CD4-positive, alpha-beta T cell treated with Interleukin-2 at 100 ng/mL for 4 hours (primary cell): Measurements from ENCODE around the gene CLASP1.
"Not testable (repeated sequence)": the region's sequence is repeated elsewhere in the genome, so short reads cannot be mapped to it uniquely, and the experiment has no call there.

ENCODE experiments used
- DNase-seq: peaks from one replicate; pipeline ENCODE4 v3.0.0-alpha.2; 2020; ENCODE audit warnings: low spot score

The CLASP1 gene

DNA sequence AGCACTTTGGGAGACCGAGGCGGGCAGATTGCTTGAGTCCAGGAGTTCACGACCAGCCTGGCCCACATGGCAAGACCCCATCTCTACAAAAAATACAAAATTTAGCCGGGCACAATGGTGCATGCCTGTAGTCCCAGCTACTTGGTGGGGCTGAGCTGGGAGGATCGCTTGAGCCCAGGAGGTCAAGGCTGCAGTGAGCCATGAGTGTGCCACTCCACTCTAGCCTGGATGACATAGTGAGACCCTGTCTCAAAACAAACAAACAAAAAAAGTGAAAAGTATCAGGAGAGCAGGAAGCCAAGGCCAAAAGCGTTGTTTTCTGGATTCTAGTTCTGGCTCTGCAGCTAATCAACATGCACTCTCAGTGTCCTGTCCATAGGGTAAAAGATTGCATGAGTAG lies 10.7 kb upstream of the CLASP1 start:
- DNase-seq, result no peak

GRCh38 chr2:121658393-121658792 lies 9.1 kb upstream of the CLASP1 start:
- not testable (repeated sequence) for DNase-seq

- no peak for DNase-seq
Observed at GRCh38 chr2:121653035-121653434, 3.8 kb upstream of the CLASP1 start.

GRCh38 chr2:121650315-121650930 lies 1.2 kb upstream of the CLASP1 start:
- peak; percentile 3 for DNase-seq

DNA sequence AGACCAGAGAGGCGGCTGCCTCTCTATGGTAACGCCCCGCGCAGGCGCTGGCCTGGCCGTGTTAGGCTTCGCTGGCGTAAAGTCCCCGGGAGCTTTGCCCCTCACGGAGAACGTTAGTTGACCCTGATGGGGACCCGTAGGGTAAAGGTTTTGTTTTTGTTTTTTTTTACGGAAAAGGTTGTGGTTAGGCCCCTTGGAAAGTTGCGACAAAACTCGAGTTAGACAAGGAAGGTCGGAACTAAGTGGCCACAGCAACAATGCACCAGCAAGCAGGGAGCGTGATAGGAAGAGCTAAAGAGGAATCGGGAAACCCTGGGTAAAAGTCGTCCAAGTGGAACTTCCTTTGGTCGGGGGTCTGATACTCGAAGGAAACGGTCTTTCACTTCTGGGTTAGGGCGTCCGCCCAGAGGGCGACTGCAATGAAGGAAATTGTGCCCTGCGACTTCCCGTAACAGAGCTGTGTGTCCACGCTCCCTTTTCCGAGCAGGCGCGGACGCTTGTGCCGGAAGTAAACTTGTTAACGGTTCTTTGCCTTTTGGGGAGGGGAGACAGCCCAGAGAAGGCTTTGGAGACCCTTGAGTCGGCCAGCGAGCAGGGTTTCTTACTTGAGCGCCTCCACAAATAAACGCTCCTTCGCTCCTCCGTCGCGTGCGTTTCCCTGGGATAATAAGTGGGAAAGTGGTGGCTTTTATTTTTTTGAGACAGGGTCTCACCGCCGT lies 493 bp upstream of the CLASP1 start:
- peak; percentile 98 for DNase-seq

GRCh38 chr2:121648206-121649148 lies 785 bp downstream of the CLASP1 start:
- peak; percentile 52 for DNase-seq

GRCh38 chr2:121647396-121647795 lies 1.9 kb downstream of the CLASP1 start:
- no peak for DNase-seq

GRCh38 chr2:121644715-121645114 lies 4.5 kb downstream of the CLASP1 start:
- no peak for DNase-seq

DNA sequence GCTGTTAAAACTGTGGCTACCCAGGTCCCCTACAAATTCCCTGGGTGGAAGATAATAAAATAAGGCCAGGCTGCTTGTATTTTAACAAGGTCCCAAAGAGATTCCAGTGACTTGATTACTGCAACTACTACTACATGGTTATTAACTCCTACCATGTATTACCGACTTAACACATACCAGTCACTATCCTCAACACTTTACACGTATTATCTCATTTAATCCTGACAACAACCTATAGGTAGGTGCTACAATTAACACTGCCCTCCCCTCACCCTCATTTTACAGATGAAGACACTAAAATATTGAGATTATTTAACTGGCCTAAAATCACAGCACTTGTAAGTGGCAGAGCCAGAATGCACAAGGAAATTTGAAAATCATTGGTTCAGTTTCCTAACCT lies 5.4 kb downstream of the CLASP1 start:
- no peak for DNase-seq

DNA sequence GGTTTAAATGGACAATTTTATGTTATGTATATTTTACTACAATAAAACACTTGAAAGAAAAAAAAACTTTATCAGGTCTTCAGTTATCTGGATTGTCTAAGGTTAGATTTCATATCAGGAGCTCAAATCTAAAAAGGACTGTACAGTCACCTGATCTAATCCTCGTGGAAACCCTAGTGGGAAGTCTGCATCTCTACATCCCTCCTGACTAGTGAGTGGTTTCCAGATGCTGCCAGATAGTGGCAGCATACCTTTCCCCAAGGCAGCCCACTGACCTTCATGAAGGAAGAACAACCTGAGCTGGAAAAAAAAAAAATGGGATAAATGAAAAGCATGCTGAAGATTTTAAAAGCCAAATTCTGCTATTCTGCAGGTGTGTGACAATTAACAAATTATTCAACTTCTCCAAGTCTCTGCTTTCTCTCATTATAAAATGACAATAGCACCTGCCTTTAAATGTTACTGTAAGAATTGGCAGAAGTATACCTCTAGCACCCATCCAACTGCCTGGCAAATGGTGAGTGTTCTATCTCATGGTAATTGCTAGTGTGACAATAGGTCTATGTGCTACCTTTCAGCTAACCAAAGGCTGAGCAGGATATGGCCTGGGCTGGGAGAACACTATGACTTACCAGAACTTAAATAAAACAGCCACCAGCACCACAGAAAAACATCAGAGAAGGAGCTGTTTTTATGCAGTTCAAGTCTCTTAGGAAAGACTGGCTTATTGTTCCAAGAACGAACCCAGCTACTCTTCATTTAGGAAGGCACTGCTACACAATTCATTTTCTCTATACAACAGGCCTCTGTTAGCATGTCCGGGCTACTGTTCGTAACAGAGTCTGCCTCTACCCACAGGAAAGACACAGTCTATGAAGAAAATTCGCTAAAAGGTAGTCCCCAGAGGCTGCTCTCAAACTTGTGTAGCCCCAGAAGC lies 8.6 kb downstream of the CLASP1 start:
- no peak for DNase-seq

DNA sequence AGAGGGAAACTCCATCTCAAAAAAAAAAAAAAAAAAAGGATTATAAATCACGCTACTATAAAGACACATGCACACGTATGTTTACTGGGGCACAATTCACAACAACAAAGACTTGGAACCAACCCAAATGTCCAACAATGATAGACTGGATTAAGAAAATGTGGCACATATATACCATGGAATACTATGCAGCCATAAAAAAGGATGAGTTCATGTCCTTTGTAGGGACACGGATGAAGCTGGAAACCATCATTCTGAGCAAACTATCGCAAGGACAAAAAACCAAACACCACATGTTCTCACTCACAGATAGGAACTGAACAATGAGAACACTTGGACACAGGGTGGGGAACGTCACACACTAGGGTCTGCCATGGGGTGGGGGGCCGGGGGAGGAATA lies 9.4 kb downstream of the CLASP1 start:
- not testable (repeated sequence) for DNase-seq

GRCh38 chr2:121638333-121638732 lies 10.9 kb downstream of the CLASP1 start:
- no peak for DNase-seq

DNA sequence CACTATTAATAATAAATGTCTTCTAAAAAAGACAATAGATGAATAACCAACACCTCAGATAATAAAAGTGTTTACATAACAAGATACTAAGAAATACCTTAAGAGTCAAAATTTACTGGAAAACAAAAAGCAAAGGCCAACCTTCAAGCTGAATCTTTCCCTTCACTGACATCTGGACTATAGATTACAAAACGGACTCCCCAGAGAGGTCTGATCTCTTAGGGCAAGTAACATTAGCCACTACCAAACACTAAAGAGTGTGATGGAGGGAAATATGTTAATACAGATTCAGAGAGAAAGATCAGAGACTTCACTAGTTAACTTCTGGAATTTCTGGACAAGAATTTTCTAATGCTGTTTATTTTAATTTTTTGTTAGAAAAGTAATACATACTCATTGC lies 13.9 kb downstream of the CLASP1 start:
- DNase-seq, result no peak

GRCh38 chr2:121634354-121635307 lies 14.6 kb downstream of the CLASP1 start:
- DNase-seq, result no peak

DNA sequence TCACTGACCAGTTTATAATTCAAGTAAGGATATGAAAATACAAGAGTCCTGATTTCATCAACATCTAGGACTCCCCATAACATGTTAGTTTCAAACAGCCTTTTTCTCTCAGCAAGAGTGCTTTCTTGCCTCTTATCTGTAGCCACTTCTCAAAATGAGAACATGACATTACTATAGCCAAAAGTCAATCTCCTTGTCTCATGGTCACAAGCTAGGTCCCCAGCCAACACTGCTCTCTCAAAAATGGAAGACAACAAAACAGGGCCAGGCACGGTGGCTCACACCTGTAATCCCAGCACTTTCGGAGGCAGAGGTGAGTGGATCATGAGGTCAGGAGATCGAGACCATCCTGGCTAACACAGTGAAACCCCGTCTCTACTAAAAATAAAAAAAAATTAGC lies 15.8 kb downstream of the CLASP1 start:
- no peak for DNase-seq

GRCh38 chr2:121627525-121628050 lies 21.7 kb downstream of the CLASP1 start:
- no peak for DNase-seq

DNA sequence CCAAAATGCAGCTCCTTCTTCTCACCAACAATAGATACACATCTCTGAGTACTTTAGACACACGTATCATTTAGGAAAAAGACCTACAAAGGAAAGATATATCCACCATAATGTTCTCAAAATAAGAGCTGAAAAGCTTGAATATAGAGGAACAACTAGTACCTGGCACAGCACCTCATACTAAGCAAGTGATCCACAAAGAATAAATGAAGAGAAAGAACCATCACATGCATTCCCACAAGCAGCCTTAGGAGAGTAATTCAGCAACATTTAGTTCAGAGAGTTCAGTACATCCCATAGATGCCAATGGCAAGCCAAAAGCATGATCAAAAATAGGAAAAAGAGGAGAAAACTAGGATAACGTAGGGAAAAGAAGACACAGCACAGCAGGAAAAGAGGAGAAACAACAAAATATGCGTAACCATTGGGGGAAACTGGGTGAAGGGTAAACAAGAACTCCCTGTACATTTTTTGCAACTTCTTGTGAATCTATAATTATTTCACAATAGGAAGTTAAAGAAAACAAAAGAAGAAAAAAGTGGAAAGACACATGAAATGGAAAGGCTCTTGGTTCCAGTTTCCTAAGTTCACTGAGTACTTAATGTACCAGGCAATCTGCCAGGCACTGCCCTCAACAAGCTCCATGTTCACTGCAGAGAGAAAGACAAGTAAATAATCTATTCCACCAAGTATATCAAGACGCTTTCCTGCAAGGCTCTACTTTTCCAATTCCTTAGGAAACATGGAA lies 22.3 kb downstream of the CLASP1 start:
- DNase-seq, result no peak

DNA sequence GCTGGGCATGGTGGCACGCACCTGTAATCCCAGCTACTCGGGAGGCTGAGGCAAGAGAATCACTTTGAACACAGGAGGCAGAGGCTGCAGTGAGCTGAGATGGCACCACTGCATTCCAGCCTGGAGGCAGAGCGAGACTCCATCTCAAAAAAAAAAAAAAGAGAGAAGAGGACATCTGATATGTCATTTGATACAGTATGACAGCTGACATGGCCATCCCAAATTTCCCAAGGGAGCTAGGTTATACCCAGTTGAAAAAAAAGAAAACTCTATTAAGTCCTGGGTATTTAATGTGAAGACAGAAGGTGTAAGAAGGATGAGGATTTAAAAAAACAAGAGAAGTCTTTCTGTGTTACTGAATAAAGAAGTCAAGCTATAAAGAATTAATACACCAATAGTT lies 23.3 kb downstream of the CLASP1 start:
- DNase-seq, result no peak

GRCh38 chr2:121617042-121617599 lies 32.1 kb downstream of the CLASP1 start:
- peak; percentile 17 for DNase-seq
